Vagina (tissue), 2 donors: ENCODE data around the gene BET1L. TPM values are rescaled to one million over a fixed set of nuclear protein-coding genes. Genes with fewer than 3 reads are reported as not detected.

Experiments used
- DNase-seq, 2 donors: peaks; one replicate each; pipeline ENCODE4 v3.0.0-alpha.2; 2017; ENCODE audit errors: extremely low spot score in 2 of 2
- H3K27ac ChIP-seq: fragments of 200-600 bp; sonication (generic); one replicate; pipeline ENCODE4 v1.5.1; 2019
- H3K27me3 ChIP-seq: fragments of 200-600 bp; sonication (generic); one replicate; pipeline ENCODE4 v1.5.1; 2019
- H3K36me3 ChIP-seq, 2 donors: fragments of 200-600 bp; sonication (generic); one replicate each; pipeline ENCODE4 v1.5.1; 2017 to 2019
- H3K4me1 ChIP-seq: fragments of 200-600 bp; sonication (generic); one replicate; pipeline ENCODE4 v1.5.1; 2019
- H3K4me3 ChIP-seq, 2 donors: fragments of 200-600 bp; sonication (generic); 1 replicate in 1 of 2; 2 replicates in 1 of 2; pipeline ENCODE4 v1.5.1; 2016 to 2019
- H3K9me3 ChIP-seq: fragments of 200-600 bp; sonication (generic); one replicate; pipeline ENCODE4 v1.5.1; 2019
- POLR2A ChIP-seq, 2 donors: fragments of 450-650 bp; IDR thresholded peaks; one replicate each; pipeline ENCODE4 v1.6.1; 2017; ENCODE audit warnings: antibody characterized with exemption in 2 of 2, mild to moderate bottlenecking in 2 of 2, moderate library complexity in 2 of 2
- POLR2AphosphoS5 ChIP-seq, 2 donors: sonication (generic); formaldehyde crosslinking; IDR thresholded peaks; one replicate each; pipeline ENCODE4 v1.9.0; 2017; ENCODE audit warnings: antibody characterized with exemption in 2 of 2, mild to moderate bottlenecking in 2 of 2, low read depth in 1 of 2; ENCODE audit not compliant: insufficient read depth in 1 of 2
- intact Hi-C: fragments of 100-400 bp; cut with DNase I; formaldehyde crosslinking; loops from one replicate; pipeline ENCODE4 v1.15.1; 2023
- total RNA-seq: library from RNA; depleted of rRNA; stranded (reverse); fragments of >200 nt; gene quantifications from one replicate; pipeline ENCODE4 v1.2.3, GENCODE V29; 2016
- TF ChIP-seq, protein P1 (sequence below), 3 experiments: fragments of 450-650 bp in 2 of 3; fragments of 200-600 bp in 1 of 3; sonication (generic) in 1 of 3; IDR thresholded peaks; one replicate each; pipeline ENCODE4 v1.5.1; 2017 to 2019; ENCODE audit warnings: antibody characterized with exemption in 3 of 3, mild to moderate bottlenecking in 2 of 3, moderate library complexity in 2 of 3

The BET1L gene
- total RNA-seq, 1 donor from 2014 or later, result 26.5 TPM

- Histone ChIP-seq H3K4me1 (peaks cover 60% of the 10 kb centered on the region), H3K4me3 (peak overlapping the region; percentile 81 to 96), H3K27me3 (no peaks in the 10 kb centered on the region), H3K36me3 (peaks cover 0 to 59% of the 10 kb centered on the region in 2 donors), H3K27ac (peak overlapping the region; percentile 97), H3K9me3 (no peaks in the 10 kb centered on the region)
- DNase-seq, result no peak
- intact Hi-C loops, result loop anchor here (5.0 kb wide), 1 partner anchor 149 kb away; no protein-coding TSS in a partner anchor
- TF ChIP-seq POLR2A (IDR thresholded peaks at IDR 0.05), result peak in 1 of 2 donors; percentile 87
- TF ChIP-seq, protein P1, sequence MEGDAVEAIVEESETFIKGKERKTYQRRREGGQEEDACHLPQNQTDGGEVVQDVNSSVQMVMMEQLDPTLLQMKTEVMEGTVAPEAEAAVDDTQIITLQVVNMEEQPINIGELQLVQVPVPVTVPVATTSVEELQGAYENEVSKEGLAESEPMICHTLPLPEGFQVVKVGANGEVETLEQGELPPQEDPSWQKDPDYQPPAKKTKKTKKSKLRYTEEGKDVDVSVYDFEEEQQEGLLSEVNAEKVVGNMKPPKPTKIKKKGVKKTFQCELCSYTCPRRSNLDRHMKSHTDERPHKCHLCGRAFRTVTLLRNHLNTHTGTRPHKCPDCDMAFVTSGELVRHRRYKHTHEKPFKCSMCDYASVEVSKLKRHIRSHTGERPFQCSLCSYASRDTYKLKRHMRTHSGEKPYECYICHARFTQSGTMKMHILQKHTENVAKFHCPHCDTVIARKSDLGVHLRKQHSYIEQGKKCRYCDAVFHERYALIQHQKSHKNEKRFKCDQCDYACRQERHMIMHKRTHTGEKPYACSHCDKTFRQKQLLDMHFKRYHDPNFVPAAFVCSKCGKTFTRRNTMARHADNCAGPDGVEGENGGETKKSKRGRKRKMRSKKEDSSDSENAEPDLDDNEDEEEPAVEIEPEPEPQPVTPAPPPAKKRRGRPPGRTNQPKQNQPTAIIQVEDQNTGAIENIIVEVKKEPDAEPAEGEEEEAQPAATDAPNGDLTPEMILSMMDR (IDR thresholded peaks at IDR 0.05), result no peak
- TF ChIP-seq POLR2AphosphoS5 (IDR thresholded peaks at IDR 0.05; ENCODE audit: insufficient read depth in 1 of 2, low read depth in 1 of 2), result peak; percentile 29 to 78
These were observed 1.1 kb upstream of the BET1L start for GRCh38 chr11:208181-208916.

DNA sequence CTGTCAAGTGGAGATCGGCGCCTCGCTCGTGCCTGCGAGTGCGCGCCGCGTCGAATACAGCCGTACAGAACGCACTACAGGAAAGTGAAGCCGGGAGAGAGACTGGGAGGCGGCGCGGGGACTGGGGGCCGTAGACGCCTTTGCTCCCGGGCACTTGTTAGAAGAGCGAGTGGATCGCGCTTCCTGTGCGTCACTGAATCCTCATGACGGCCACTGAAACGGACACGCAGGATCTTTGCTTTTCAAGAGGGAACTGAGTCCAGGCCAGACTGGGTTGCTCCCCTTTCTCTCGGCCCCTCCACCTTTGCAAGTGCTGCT is 623 bp upstream of the BET1L start:
- TF ChIP-seq, protein P1 (IDR thresholded peaks at IDR 0.05), result peak in 1 of 3 experiments; percentile 1
- no peak for TF ChIP-seq POLR2A (IDR thresholded peaks at IDR 0.05)
- intact Hi-C loops, result loop anchor here (5.0 kb wide), 1 partner anchor 149 kb away; no protein-coding TSS in a partner anchor
- H3K4me3 ChIP-seq, result peak overlapping the region; percentile 81 to 96
- H3K27ac ChIP-seq, result peak overlapping the region; percentile 97
- H3K36me3 ChIP-seq, result peaks cover 0 to 54% of the 10 kb centered on the region in 2 donors
- peaks cover 61% of the 10 kb centered on the region for H3K4me1 ChIP-seq
- no peak for DNase-seq
- no peaks in the 10 kb centered on the region for H3K9me3 ChIP-seq
- H3K27me3 ChIP-seq, result no peaks in the 10 kb centered on the region

- intact Hi-C loops, result loop anchor here (5.0 kb wide), 1 partner anchor 151 kb away; no protein-coding TSS in a partner anchor
- peaks cover 61% of the 10 kb centered on the region for H3K4me1 ChIP-seq
- peaks cover 0 to 42% of the 10 kb centered on the region in 2 donors for H3K36me3 ChIP-seq
- TF ChIP-seq, protein P1 (IDR thresholded peaks at IDR 0.05), result no peak
- TF ChIP-seq POLR2A (IDR thresholded peaks at IDR 0.05), result no peak
- TF ChIP-seq POLR2AphosphoS5 (IDR thresholded peaks at IDR 0.05; ENCODE audit: insufficient read depth in 1 of 2, low read depth in 1 of 2), result no peak
- H3K27me3 ChIP-seq, result no peaks in the 10 kb centered on the region
- no peak for DNase-seq
- H3K9me3 ChIP-seq, result no peaks in the 10 kb centered on the region
- peak overlapping the region; percentile 97 for H3K27ac ChIP-seq
- peak overlapping the region; percentile 81 to 96 for H3K4me3 ChIP-seq
These were observed 532 bp downstream of the BET1L start for GRCh38 chr11:206526-207207.

- H3K36me3 ChIP-seq, result peaks cover 0 to 38% of the 10 kb centered on the region in 2 donors
- H3K4me1 ChIP-seq, result peaks cover 58% of the 10 kb centered on the region
- H3K27me3 ChIP-seq, result no peaks in the 10 kb centered on the region
- H3K4me3 ChIP-seq, result peak overlapping the region; percentile 81 to 96
- DNase-seq, result no peak
- no peaks in the 10 kb centered on the region for H3K9me3 ChIP-seq
- H3K27ac ChIP-seq, result no peak overlapping the region
- intact Hi-C loops, result loop anchor here (5.0 kb wide), 1 partner anchor 151 kb away; no protein-coding TSS in a partner anchor
- TF ChIP-seq POLR2AphosphoS5 (IDR thresholded peaks at IDR 0.05; ENCODE audit: insufficient read depth in 1 of 2, low read depth in 1 of 2) (no peak), POLR2A (IDR thresholded peaks at IDR 0.05) (no peak)
- TF ChIP-seq, protein P1 (IDR thresholded peaks at IDR 0.05), result no peak
These were observed 1.2 kb downstream of the BET1L start for GRCh38 chr11:206002-206384.
